DND-41 (cell line): Measurements from ENCODE around the gene HYDIN.

Experiments
- CTCF ChIP-seq: IDR thresholded peaks from 2 replicates; pipeline ENCODE4 v1.5.1; 2012; ENCODE audit warnings: borderline replicate concordance, low read length, moderate library complexity, mild to moderate bottlenecking; ENCODE audit not compliant: poor library complexity, severe bottlenecking; ENCODE audit errors: extremely low read depth
- EZH2 ChIP-seq: IDR thresholded peaks from 3 replicates; pipeline ENCODE4 v1.6.1; 2012; ENCODE audit warnings: borderline replicate concordance, low read depth, mild to moderate bottlenecking, moderate library complexity, low read length, inconsistent platforms; ENCODE audit not compliant: severe bottlenecking

GRCh38 chr16:70784692-70785555 lies 445.6 kb downstream of the HYDIN start:
- no peak for TF ChIP-seq CTCF
- TF ChIP-seq EZH2, result no peak
